ENCODE measurements around the gene STON1. TPM values are rescaled to one million over a fixed set of nuclear protein-coding genes. Genes with fewer than 3 reads are reported as not detected.

STON1 gene
- total RNA-seq, 2 donors from 2014 or later = 15.0 to 19.5 TPM

GRCh38 chr2:48601349-48601748 is 71.4 kb downstream of the STON1 start:
- H3K36me3 ChIP-seq (ENCODE audit: control insufficient read depth, insufficient read depth, low read length) = no peaks in the 10 kb centered on the region
- no peak overlapping the region for H3K4me3 ChIP-seq (ENCODE audit: low read length)
- no peaks in the 10 kb centered on the region for H3K27me3 Mint-ChIP-seq (ENCODE audit: insufficient read depth)
- H3K9me3 Mint-ChIP-seq = no peaks in the 10 kb centered on the region
- no peaks in the 10 kb centered on the region for H3K4me1 ChIP-seq (ENCODE audit: control insufficient read depth, insufficient read depth, low read length)
- H3K27ac ChIP-seq (ENCODE audit: low read depth, low read length) = no peak overlapping the region
- WGBS, 2 experiments (ENCODE audit: insufficient coverage in 1 of 2, insufficient read length in 1 of 2) = 66 to 73% methylated on average over 7 of the region's 7 CpGs
- no peaks in the 10 kb centered on the region for H3K4me1 Mint-ChIP-seq
- peak; percentile 80 for TF ChIP-seq CTCF (conservative IDR thresholded peaks at IDR 0.05)
- peaks cover 3% of the 10 kb centered on the region for H3K36me3 Mint-ChIP-seq (ENCODE audit: low read depth)
- DNase-seq = peak; percentile 81
- H3K9ac ChIP-seq (ENCODE audit: extremely low read depth, low read length, poor library complexity, severe bottlenecking) = no peak overlapping the region
- H3K4me3 Mint-ChIP-seq = no peak overlapping the region
- H3K27me3 ChIP-seq (ENCODE audit: control insufficient read depth, insufficient read depth, low read length, poor library complexity, severe bottlenecking) = no peaks in the 10 kb centered on the region
- H3K9me3 ChIP-seq (ENCODE audit: control insufficient read depth, low read length) = no peaks in the 10 kb centered on the region
- H3K27ac Mint-ChIP-seq = no peak overlapping the region

GRCh38 chr2:48605482-48606175 is 75.7 kb downstream of the STON1 start:
- H3K27ac ChIP-seq (ENCODE audit: low read depth, low read length) = no peak overlapping the region
- Mint-ChIP-seq H3K36me3 (ENCODE audit: low read depth) (no peaks in the 10 kb centered on the region), H3K4me1 (no peaks in the 10 kb centered on the region), H3K4me3 (no peak overlapping the region), H3K27me3 (ENCODE audit: insufficient read depth) (no peaks in the 10 kb centered on the region), H3K9me3 (no peaks in the 10 kb centered on the region), H3K27ac (no peak overlapping the region)
- no peak for DNase-seq
- 94% methylated on average over 4 of the region's 5 CpGs; no CpG with 5 or more reads in 1 of the 2 experiments for WGBS, 2 experiments (ENCODE audit: insufficient coverage in 1 of 2, insufficient read length in 1 of 2)
- no peaks in the 10 kb centered on the region for H3K4me1 ChIP-seq (ENCODE audit: control insufficient read depth, insufficient read depth, low read length)
- no peaks in the 10 kb centered on the region for H3K27me3 ChIP-seq (ENCODE audit: control insufficient read depth, insufficient read depth, low read length, poor library complexity, severe bottlenecking)
- H3K4me3 ChIP-seq (ENCODE audit: low read length) = no peak overlapping the region
- no peaks in the 10 kb centered on the region for H3K36me3 ChIP-seq (ENCODE audit: control insufficient read depth, insufficient read depth, low read length)
- H3K9ac ChIP-seq (ENCODE audit: extremely low read depth, low read length, poor library complexity, severe bottlenecking) = no peak overlapping the region
- no peak for TF ChIP-seq CTCF (conservative IDR thresholded peaks at IDR 0.05)
- no peaks in the 10 kb centered on the region for H3K9me3 ChIP-seq (ENCODE audit: control insufficient read depth, low read length)

GRCh38 chr2:48607307-48608014 is 77.5 kb downstream of the STON1 start:
- H3K27me3 Mint-ChIP-seq (ENCODE audit: insufficient read depth) = no peaks in the 10 kb centered on the region
- H3K27me3 ChIP-seq (ENCODE audit: control insufficient read depth, insufficient read depth, low read length, poor library complexity, severe bottlenecking) = no peaks in the 10 kb centered on the region
- H3K9me3 ChIP-seq (ENCODE audit: control insufficient read depth, low read length) = no peaks in the 10 kb centered on the region
- H3K4me3 Mint-ChIP-seq = no peak overlapping the region
- WGBS, 2 experiments (ENCODE audit: insufficient coverage in 1 of 2, insufficient read length in 1 of 2) = 84% methylated on average over 7 to 10 of the region's 10 CpGs
- H3K9me3 Mint-ChIP-seq = no peaks in the 10 kb centered on the region
- H3K9ac ChIP-seq (ENCODE audit: extremely low read depth, low read length, poor library complexity, severe bottlenecking) = no peak overlapping the region
- H3K36me3 ChIP-seq (ENCODE audit: control insufficient read depth, insufficient read depth, low read length) = no peaks in the 10 kb centered on the region
- no peaks in the 10 kb centered on the region for H3K4me1 Mint-ChIP-seq
- no peak for DNase-seq
- no peak overlapping the region for H3K27ac ChIP-seq (ENCODE audit: low read depth, low read length)
- no peaks in the 10 kb centered on the region for H3K4me1 ChIP-seq (ENCODE audit: control insufficient read depth, insufficient read depth, low read length)
- no peak overlapping the region for H3K27ac Mint-ChIP-seq
- no peak for TF ChIP-seq CTCF (conservative IDR thresholded peaks at IDR 0.05)
- no peaks in the 10 kb centered on the region for H3K36me3 Mint-ChIP-seq (ENCODE audit: low read depth)
- no peak overlapping the region for H3K4me3 ChIP-seq (ENCODE audit: low read length)
